ENCODE results near the gene LNX2. TPM values are rescaled to one million over a fixed set of nuclear protein-coding genes. Genes with fewer than 3 reads are reported as not detected.

The LNX2 gene
- total RNA-seq, 1 donor from 2014 or later = 3.7 TPM

GRCh38 chr13:27643334-27644132, 23.2 kb upstream of the LNX2 start:
- H3K9me3 ChIP-seq = no peaks in the 10 kb centered on the region
- H3K36me3 ChIP-seq = peaks cover 0 to 3% of the 10 kb centered on the region in 2 donors
- intact Hi-C loops (cut with DNase I) = no loop called here
- no peak overlapping the region for H3K4me3 ChIP-seq
- H3K27ac ChIP-seq = no peak overlapping the region
- peaks cover 3 to 4% of the 10 kb centered on the region in 2 donors for H3K4me1 ChIP-seq
- TF ChIP-seq CTCF (IDR thresholded peaks at IDR 0.05) = no peak
- H3K27me3 ChIP-seq = no peaks in the 10 kb centered on the region
- DNase-seq (ENCODE audit: low spot score in 2 of 2) = no peak

- Histone ChIP-seq H3K27ac (no peak overlapping the region), H3K4me3 (no peak overlapping the region), H3K27me3 (no peaks in the 10 kb centered on the region), H3K4me1 (peaks cover 4 to 6% of the 10 kb centered on the region in 2 donors), H3K9me3 (no peaks in the 10 kb centered on the region), H3K36me3 (no peaks in the 10 kb centered on the region)
- intact Hi-C loops (cut with DNase I) = no loop called here
- no peak for TF ChIP-seq CTCF (IDR thresholded peaks at IDR 0.05)
- no peak for DNase-seq (ENCODE audit: low spot score in 2 of 2)
Observed at GRCh38 chr13:27641711-27642502, 21.6 kb upstream of the LNX2 start.

GRCh38 chr13:27639186-27639585, 18.9 kb upstream of the LNX2 start:
- DNase-seq (ENCODE audit: low spot score in 2 of 2) = no peak
- TF ChIP-seq CTCF (IDR thresholded peaks at IDR 0.05) = no peak
- intact Hi-C loops (cut with DNase I) = no loop called here
- Histone ChIP-seq H3K4me3 (no peak overlapping the region), H3K27ac (peak overlapping the region; percentile 15 to 70), H3K9me3 (no peaks in the 10 kb centered on the region), H3K36me3 (no peaks in the 10 kb centered on the region), H3K27me3 (no peaks in the 10 kb centered on the region), H3K4me1 (peaks cover 4 to 6% of the 10 kb centered on the region in 2 donors)

- DNase-seq (ENCODE audit: low spot score in 2 of 2) = no peak
- TF ChIP-seq CTCF (IDR thresholded peaks at IDR 0.05) = no peak
- intact Hi-C loops (cut with DNase I) = no loop called here
- Histone ChIP-seq H3K27me3 (no peaks in the 10 kb centered on the region), H3K27ac (peak overlapping the region in 1 of 2 donors; percentile 70), H3K36me3 (no peaks in the 10 kb centered on the region), H3K4me1 (peaks cover 4 to 6% of the 10 kb centered on the region in 2 donors), H3K9me3 (no peaks in the 10 kb centered on the region), H3K4me3 (no peak overlapping the region)
Observed at GRCh38 chr13:27638521-27638920, 18.2 kb upstream of the LNX2 start.

- intact Hi-C loops (cut with DNase I) = no loop called here
- H3K4me1 ChIP-seq = peaks cover 4 to 6% of the 10 kb centered on the region in 2 donors
- no peaks in the 10 kb centered on the region for H3K36me3 ChIP-seq
- DNase-seq (ENCODE audit: low spot score in 2 of 2) = no peak
- H3K9me3 ChIP-seq = no peaks in the 10 kb centered on the region
- no peaks in the 10 kb centered on the region for H3K27me3 ChIP-seq
- peak overlapping the region in 1 of 2 donors; percentile 70 for H3K27ac ChIP-seq
- TF ChIP-seq CTCF (IDR thresholded peaks at IDR 0.05) = no peak
- no peak overlapping the region for H3K4me3 ChIP-seq
Observed at GRCh38 chr13:27638001-27638400, 17.7 kb upstream of the LNX2 start.
